Stimulated activated CD4-positive, alpha-beta T cell treated with anti-CD3 and anti-CD28 coated beads, TNF-alpha, amount 100 ng/mL, for 1 hour (primary cell): ENCODE measurements around the gene RAB4A.
A peak's percentile ranks its signal among the peaks of the same experiment; 100 is the strongest.

Experiments
- DNase-seq, 3 donors: peaks; one replicate each; pipeline ENCODE4 v3.0.0-alpha.2; 2020; ENCODE audit warnings: low read depth in 3 of 3, low spot score in 1 of 3

RAB4A gene

GRCh38 chr1:229270547-229271447, at the start of gene RAB4A:
RAB4A (plus strand) TSS chr1:229271111; CDS start chr1:229271340, 229 bp downstream.
- DNase-seq: peak; percentile 39 to 59 (median 49)

GRCh38 chr1:229222081-229222480, 48.8 kb upstream of the RAB4A start:
- DNase-seq: no peak

DNA sequence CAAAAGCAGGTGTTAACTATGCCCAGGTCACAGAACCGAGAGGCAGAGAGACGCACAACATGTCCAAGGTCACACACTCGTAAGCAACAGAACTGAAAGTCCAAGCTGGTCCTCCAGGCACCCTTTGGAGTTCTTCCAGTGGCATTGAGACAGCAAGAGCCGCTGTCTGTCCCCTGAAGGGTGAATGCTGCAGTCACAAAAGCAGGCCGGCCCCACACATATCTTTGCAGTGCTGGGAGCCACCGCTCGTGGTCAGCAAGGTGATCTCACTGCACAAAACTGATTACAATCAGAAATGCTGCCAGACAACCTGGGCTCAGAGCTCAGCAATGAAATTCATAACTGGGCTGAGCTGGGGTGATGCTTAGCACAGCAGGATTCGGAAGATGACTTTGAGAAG, 47.4 kb upstream of the RAB4A start:
- no peak for DNase-seq

GRCh38 chr1:229224308-229224707, 46.6 kb upstream of the RAB4A start:
- no peak for DNase-seq

- DNase-seq: no peak
These were observed 45.6 kb upstream of the RAB4A start for GRCh38 chr1:229225331-229225782.

DNA sequence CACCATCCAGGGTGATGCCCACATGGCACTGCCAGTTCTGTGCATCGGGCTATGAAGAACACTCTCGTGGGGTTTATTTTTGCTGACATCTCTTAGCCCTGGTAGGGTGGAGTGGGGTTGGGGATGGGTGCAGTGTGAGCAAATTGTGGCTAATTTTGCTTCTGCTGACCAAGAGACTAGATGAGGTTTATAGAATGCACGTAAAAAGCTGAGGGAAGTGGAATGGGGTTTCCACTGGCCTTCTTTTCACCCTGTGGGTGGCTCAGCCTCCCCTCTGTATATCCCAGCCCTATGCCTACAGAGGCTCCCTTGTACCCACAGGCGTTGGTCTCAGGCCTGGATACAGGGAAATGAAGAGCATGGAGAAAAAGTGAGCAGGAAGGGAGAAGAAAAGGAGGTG, 44.1 kb upstream of the RAB4A start:
- no peak for DNase-seq

DNA sequence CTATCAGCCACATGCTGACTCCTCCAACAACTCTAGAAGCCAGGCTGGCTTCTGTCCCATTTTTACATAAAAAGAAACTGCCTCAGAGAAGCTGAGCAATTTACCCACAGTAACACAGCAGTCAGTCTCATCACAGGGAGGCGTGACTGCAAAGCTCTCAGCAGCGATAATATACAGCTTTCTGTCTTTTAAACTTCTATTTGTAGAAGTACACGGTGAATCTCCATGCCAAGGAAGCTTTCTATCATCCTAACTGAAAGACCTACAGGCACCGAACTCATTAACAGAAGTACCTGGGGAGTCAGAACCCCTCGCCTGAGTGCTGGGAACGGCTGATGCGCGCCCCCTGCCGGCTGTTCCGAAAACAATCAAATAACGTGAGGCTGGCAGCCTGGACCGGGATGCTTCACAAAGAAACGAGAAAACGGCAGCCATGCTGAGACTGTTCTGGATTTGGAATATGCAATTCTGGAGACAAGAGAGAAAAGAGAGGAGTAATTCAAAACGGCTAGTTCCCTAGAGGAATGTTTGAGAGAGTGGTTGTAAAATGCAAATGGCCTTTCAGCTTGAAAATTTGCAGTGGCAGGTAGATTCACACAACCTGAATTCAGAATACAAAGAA, 43.5 kb upstream of the RAB4A start:
- DNase-seq: peak; percentile 62 to 79 (median 71)

DNA sequence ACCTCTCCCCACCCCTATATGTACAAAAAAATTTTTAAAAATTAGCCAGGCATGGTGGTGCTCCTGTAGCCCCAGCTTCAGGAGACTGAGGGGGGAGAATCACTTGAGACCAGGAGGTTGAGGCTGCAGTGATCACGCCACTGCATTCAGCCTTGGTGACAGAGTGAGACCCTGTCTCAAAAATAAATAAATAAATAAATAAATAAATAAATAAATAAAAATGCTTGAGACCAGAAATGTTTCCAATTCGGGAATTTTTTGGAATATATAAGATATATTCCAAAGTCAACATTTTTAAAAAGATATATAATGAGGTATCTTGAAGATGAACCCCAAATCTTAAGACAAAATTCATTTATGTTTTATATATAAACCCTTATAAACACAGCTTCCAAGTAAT, 42.4 kb upstream of the RAB4A start:
- no peak for DNase-seq

- DNase-seq: no peak
These were observed 41.7 kb upstream of the RAB4A start for GRCh38 chr1:229229137-229229720.

DNA sequence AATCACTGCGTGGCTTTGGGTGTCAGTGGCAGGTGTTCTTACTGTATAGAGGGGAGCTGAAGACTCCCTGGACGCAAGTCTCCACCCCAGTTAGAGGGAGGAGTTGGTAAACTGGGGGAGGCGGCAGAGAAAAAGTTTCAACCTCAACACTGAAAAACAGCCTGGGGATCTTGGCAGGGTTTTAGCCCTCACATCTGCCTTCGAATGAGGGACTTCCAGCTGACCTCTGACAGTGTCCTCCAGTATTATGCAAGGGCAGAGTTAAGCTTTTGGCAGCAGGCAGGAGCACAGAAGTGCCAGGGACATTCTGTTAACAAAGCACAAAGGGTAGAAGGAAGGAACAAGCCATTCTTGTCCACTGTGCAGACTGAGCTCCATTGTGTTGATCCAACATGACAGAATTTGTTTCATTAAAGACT, 41.2 kb upstream of the RAB4A start:
- DNase-seq: no peak

GRCh38 chr1:229230140-229230892, 40.6 kb upstream of the RAB4A start:
- no peak for DNase-seq

GRCh38 chr1:229230893-229231753, 39.8 kb upstream of the RAB4A start:
- DNase-seq: no peak

GRCh38 chr1:229231754-229232119, 39.2 kb upstream of the RAB4A start:
- no peak for DNase-seq

DNA sequence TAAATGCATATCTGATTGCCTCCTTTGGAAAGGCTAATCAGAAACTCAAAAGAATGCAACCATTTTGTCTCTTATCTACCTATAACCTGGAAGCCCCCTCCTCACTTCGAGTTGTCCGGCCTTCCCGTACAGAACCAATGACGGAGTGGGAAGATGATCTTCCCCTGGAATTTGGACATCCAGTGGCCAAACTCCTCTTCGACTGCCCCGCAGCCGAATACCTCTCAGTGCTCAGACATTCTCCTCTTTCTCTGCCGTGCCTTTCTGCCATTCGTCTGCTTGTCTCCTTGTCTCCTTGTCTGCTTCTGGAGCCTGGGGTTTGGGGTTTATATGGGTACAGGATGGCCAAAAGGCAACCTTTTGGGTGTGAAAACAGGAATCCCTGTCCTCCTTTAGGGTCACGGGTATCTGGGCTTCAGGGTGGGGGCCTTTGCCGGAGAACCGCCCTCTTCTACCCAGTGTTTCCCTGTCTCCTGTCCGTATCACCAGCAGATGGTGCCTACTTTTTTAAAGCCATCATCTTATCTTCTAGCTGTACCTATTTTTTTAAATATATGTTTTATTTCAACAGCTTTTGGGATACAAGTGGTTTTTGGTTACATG, 35.9 kb upstream of the RAB4A start:
- no peak for DNase-seq

DNA sequence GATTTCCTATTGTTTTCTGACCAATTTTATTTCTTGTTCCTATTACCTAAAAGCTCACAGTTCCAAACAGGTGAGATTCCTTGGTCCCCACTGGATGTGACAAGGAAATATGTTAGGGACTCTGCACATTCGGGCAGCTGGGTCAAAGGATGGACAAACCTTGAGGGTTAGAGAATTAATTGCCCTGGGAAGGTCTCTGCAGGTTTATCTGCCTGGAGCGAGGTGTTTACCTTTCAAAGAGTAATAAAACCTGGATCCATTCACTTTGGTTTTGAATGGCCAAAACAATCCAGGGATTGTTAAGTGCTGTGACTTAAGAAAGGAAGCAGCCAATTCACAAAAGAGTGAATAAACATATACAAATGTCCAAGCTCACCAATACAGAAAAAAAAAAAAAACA, 33.6 kb upstream of the RAB4A start:
- no peak for DNase-seq

GRCh38 chr1:229238231-229238630, 32.7 kb upstream of the RAB4A start:
- DNase-seq: no peak

DNA sequence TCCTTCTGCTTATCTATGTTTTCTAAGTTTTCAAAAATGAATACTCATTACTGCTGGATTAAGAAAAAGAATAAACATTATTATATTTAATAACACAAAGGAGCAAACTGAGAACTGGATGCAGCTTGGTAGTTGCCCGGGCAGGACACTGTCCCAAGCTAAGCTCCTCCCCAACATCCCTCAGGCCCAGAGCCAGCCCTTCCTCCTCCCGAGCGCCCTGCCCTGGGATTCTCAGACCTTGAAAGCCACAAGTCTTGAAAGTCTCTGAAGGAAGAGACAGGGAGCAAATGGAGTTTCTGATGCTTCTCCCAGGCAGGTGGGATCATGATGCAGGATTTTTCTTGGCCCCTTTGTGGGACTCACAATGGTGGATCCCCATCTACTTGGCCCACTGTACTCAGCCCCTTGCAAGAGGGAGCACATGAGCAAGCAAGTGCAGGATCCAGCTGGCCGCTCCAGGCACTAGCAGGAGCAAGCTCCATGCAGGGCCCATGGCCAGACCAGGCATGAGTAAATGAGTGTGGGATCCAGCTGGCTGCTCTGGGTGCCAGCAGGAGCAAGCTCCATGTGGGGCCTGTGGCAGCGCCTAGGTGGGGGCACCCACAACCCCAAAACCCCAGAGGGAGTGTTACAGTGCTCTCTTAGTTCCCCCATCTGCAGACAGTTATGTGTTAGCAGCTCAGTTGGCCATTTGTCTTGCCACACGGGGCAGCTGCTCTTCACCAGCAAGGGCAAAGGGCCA, 32.1 kb upstream of the RAB4A start:
- DNase-seq: no peak

- DNase-seq: no peak
These were observed 30.4 kb upstream of the RAB4A start for GRCh38 chr1:229240532-229240931.

GRCh38 chr1:229241390-229241789, 29.5 kb upstream of the RAB4A start:
- no peak for DNase-seq
